Measurements from ENCODE around the gene NXF1.
A peak's percentile ranks its signal among the peaks of the same experiment; 100 is the strongest.
"Not testable (repeated sequence)": the region's sequence is repeated elsewhere in the genome, so short reads cannot be mapped to it uniquely, and the experiment has no call there.

NXF1 gene

GRCh38 chr11:62832336-62833234 lies 27.3 kb upstream of the NXF1 start, which contains the start of gene TEX54:
Gene TEX54, minus strand, starts transcription at chr11:62832841.
- DNase-seq (ENCODE audit: low read depth) = no peak

GRCh38 chr11:62831520-62832335 lies 26.5 kb upstream of the NXF1 start, which contains the start of gene STX5:
Gene STX5, minus strand, starts transcription at chr11:62832051. Its CDS starts 808 bp downstream, at chr11:62831243.
- DNase-seq (ENCODE audit: low read depth) = peak; percentile 99

- DNase-seq (ENCODE audit: low read depth) = no peak
Observed at GRCh38 chr11:62830904-62831519, 25.8 kb upstream of the NXF1 start.

GRCh38 chr11:62828130-62828529 lies 22.9 kb upstream of the NXF1 start:
- DNase-seq (ENCODE audit: low read depth) = not testable (repeated sequence)

GRCh38 chr11:62823677-62824076 lies 18.4 kb upstream of the NXF1 start:
- no peak for DNase-seq (ENCODE audit: low read depth)

- DNase-seq (ENCODE audit: low read depth) = no peak
Observed at GRCh38 chr11:62817129-62817528, 11.9 kb upstream of the NXF1 start.

GRCh38 chr11:62816557-62816956 lies 11.3 kb upstream of the NXF1 start:
- no peak for DNase-seq (ENCODE audit: low read depth)

- no peak for DNase-seq (ENCODE audit: low read depth)
Observed at GRCh38 chr11:62811659-62812058, 6.4 kb upstream of the NXF1 start.

GRCh38 chr11:62810748-62811147 lies 5.5 kb upstream of the NXF1 start:
- DNase-seq (ENCODE audit: low read depth) = no peak

GRCh38 chr11:62806611-62807121 lies 1.4 kb upstream of the NXF1 start:
- no peak for DNase-seq (ENCODE audit: low read depth)

GRCh38 chr11:62805961-62806441 lies 761 bp upstream of the NXF1 start:
- DNase-seq (ENCODE audit: low read depth) = no peak

- peak; percentile 29 for DNase-seq (ENCODE audit: low read depth)
Observed at GRCh38 chr11:62804310-62805075, 747 bp downstream of the NXF1 start.

GRCh38 chr11:62801071-62801470 lies 4.2 kb downstream of the NXF1 start:
- DNase-seq (ENCODE audit: low read depth) = no peak

GRCh38 chr11:62799486-62799885 lies 5.8 kb downstream of the NXF1 start:
- no peak for DNase-seq (ENCODE audit: low read depth)

GRCh38 chr11:62796281-62796680 lies 9.0 kb downstream of the NXF1 start:
- no peak for DNase-seq (ENCODE audit: low read depth)

GRCh38 chr11:62794201-62794775 lies 11.0 kb downstream of the NXF1 start:
- DNase-seq (ENCODE audit: low read depth) = no peak

GRCh38 chr11:62792202-62792575 lies 13.1 kb downstream of the NXF1 start:
- no peak for DNase-seq (ENCODE audit: low read depth)

GRCh38 chr11:62791501-62792201 lies 13.6 kb downstream of the NXF1 start, which contains the start of gene TMEM223:
Gene TMEM223, minus strand, starts transcription at chr11:62792006. Its CDS starts 12 bp downstream, at chr11:62791994.
- DNase-seq (ENCODE audit: low read depth) = peak; percentile 86

GRCh38 chr11:62789576-62789975 lies 15.7 kb downstream of the NXF1 start:
- no peak for DNase-seq (ENCODE audit: low read depth)

GRCh38 chr11:62788991-62789390 lies 16.2 kb downstream of the NXF1 start:
- DNase-seq (ENCODE audit: low read depth) = no peak
